ENCODE measurements around the gene NAA40.
A peak's percentile ranks its signal among the peaks of the same experiment; 100 is the strongest.

NAA40 gene

DNA sequence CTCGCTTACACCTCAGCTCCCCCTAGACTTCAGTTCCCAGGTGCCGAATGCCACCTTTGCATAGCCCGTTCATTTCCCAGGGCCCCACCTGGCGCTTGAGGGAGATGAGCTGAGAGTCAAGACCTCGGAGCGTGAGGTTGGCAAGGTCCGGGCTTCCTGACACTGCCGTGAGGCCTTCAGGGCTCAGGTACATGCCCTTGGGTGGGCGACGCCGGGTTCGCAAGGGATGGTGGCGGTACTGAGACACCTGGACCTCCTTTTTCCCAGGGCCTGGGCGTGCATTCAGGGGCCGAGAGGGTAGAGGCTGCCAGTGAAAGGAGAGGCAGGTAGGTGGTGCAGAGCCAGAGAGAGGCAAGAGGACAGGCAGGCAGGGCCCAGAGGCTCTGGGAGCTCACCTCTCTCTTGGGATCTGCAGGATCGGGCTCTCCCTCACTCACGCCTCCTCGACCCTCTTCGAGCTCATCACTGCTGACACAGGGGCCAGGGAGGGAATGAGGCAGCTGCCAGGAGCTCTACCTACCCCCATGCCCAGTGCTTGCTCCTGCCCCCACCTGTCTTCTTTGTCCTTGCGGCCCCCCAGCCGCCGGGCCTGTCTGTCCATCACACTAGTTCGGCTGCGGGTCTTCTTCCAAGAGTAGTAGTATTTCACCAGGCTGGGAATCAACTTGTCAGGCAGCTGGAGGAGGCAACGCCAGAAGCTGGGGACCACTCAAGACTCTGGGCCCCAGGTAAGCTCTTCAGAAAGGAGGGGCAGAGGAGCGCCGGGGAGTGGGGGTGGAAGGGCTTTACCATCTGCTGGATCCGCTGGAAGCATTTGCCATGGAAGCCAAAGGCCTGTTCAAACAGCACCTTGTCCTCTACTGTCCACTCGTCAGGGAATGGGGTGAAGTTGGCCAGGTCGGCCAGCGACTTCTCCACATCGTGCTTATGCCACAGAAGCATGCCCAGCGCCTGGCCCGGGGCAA, 24.7 kb upstream of the NAA40 start:
- no peak for DNase-seq

DNA sequence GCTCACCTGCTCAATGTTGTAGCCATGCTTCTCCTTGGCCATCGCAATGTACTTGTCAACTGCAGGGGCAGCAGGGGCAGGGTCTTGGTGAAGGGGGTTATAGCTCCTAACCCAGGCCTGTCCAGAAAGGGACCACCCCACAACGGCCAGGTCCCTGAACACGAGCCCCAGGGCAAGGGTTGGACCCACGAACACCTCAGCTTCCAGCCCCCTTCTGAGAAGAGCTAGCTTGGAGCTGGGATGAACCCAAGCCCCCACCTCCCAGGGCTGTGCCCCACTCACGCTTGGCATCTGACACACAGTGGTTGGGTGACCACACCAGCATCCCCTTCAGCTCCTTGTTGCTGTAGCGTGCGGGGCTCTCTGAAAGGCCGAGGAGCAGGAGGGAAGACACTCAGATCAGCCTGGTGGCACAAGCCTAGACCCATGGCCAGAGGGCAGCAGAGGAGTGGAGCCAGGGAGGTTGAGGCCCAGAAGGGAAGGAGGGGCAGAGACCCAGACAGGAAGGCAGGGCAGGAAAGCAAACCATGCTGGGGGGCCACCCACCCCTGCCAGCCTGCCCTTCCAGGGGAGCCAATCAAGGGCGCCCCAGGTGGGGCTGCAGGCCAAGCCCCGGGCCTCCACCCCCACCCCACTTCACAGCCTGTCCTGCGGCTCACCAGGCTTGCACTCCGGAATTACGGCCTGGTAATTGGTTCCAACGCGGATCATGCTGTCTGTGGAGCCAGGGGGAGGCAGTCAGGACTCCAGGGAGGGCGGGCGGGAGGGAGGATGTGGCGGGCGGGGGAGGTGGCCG, 23.7 kb upstream of the NAA40 start:
- DNase-seq, result no peak

DNA sequence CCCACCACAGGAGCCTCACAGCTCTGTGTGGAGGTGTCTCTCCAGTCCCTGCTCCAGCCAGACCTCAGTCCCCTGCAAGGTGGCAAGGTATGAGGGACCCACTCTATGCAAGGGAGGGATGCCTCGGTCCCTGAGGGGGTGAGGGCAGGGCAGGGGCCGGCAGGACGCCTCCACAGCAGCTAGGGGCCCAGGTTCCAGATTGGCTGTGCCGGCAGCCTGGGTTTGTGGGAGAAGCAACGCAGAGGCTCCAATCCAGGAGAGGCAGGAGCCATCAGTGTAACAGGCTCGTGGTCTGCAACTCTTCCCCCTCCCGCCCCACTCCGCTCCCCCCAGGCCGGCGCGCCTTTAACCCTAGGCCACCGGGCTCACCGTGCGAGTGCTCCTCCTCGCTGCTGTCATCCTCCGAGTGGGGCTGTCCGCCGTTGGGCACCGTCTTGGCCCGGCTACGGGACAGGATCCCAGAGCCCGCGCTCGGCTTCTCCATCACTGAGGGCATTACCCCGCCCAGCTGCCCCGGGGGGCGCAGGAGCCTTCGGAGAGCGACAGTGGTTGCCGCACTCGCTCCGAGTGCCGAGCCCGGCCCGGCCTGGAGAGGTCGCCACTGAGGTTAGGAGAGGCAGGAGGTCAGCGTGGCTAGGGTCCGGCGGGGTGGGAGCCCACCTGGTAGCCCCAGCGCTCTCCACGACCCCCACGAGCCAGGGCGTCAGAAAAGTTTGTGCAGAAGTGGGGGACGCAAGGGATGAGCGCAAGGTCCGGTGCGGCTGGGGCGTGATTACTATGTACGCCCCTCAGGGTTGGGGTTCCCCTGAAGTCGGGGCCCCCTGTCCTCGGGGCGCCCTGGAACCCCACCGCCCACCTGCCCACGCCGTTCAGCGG, 22.6 kb upstream of the NAA40 start:
- DNase-seq, result no peak

DNA sequence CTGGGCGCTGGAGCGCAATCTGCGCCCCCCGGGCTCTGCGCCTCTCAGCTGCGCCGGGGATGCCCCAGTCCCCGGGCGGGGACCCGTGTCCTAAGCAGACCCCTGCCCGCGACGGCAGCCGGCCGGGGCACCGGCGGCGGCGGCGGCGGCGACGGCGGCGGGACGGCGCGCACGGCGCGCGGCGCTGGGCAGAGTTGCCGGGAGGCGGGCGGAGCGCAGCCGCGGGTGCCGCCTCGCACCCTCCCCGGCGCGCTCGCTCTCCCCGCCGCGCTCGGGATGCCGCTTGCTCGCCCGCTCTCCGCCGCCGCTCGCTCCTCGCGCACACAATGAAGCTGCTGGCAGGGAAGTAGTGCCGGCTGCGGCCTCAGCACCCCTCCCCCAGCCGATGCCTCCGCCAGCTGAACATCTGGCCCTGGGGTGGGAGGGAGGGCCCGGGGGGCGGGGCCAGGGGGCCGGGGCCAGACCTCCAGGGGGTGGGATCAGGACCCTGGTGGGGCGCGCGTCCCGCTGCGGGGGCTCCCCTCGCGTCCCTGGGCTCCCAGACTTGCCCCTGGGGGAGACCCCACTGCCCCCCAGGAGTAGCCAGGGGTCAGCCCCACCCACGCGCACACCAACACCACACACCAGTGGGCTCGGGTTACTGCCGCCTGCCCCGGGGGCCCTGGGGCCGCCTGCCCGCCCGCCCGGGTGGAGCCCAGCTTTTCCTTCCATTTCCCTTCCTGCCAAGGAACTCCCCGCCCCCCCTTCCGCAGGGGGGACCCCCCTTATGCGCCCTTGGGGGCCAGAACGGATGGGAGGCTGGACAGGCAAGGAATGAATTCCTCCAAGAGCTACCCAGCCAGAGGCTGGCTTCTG, 21.7 kb upstream of the NAA40 start, which contains the start of gene RCOR2:
Gene RCOR2, minus strand, starts transcription at position 328 of the 855 bp plus-strand sequence. CDS start 708 bp downstream, outside the sequence.
- DNase-seq, result peak; percentile 33 to 59

DNA sequence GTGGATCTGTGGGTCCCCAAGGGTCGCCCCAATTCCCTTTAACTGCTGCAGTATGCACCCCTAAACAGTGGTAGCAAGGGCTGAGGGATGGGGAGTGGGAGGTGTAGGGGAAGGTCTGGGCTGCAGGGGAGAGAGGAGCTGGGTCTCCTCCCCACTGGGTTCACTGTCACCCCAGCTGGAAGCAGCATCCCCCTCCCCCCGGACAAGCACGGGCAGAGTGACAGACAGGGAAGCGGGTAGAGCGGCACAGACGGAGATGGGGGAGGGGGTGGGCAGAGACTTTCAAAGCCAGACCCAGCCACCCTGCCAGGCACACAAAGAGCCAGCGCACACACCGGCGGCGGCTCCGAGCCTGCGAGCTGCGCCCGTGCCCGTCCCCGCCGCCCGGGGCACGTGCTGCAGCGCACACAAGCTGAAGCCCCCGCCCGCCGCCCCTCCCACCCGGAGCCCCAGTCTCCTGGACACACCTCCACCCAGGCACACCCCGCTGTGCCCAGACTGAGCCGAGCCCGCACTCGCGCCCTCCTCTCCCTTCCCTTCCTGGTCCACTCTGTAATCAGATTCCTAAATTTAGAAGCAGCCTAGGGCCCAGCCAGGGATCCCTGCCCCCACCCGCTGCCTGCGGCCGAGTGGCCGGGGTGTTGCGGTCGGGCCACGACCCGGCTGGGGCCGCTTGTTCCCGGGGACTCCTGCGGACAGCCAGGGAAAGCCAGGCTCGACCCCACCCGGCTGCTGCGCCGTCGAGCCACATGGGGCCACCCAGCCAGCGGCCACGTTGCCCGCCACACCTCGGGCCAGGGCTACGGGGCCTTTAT, 20.9 kb upstream of the NAA40 start:
- DNase-seq, result no peak

DNA sequence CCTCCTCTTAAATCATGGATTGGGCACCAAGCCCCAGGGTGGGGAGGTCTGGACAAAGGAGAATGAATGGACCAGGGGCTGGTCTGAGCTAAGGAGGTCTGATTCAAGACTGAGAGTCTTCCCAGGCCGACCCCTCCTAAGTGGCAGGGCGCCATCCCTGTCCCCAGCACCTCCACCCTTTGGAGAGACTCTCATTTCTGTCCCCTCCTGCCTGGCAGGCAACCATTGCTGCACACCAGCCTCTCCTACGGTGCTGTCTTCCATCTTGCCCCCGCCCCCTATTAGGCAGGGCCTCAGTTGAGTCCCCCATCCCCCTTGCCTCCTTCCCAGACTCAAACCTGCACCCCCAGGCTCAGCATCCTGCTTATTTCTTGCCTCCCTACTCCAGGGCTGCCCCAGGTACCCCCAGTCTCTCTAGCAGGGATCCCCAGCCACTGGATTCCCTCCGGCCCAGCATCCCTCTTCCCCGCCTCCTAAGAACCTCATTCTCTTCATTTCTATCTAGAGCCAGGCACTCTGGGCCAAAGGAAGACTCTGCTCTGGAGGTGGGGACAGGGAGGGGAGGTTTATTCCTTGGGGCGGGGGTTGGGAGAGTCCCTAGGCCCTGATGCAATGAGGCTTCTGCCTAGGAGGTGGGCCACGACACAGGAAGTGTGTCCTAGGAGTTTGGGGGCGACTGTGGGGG, 20.2 kb upstream of the NAA40 start:
- no peak for DNase-seq

DNA sequence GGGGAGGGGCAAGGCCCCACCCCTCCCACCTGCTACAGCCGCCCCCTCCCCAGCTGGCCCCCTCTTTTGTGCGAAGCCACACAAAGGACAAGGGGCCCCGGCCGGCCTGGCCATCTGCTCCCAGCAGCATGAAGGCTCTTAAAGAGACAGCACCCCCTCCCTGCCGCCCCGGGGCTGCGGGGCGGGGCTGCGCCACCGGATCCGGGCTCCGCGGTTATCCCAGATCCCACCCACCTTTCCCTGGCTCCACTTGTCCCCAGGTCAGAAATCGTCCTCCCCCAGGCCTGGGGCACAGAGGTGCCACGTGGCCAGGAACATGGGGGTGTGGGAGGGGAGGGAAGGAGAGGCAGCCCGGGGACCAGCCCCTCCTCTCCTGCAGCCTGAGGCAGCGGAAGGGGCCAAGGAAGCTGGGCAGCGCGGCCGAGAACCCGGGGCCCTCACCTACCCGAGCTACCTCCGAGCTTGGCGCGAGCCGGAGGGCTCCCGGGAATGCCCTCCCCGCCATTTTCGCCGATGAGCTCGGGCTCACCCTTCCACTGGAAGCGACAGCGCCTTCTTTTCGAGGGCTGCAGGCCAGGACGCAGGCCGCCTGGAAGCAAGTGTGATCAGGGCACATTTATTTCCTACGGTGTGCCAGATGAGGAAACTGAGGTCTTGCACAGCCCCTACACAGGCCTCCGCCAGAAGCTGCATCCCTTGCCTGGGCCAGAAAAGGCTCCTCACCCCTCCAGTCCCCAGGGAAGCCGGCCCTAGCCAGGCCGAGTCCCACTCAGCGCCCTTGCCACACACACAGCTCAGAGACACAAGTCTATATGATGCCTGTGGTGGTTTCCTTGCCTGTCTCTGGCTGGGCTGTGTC, 19.3 kb upstream of the NAA40 start:
- DNase-seq, result no peak

DNA sequence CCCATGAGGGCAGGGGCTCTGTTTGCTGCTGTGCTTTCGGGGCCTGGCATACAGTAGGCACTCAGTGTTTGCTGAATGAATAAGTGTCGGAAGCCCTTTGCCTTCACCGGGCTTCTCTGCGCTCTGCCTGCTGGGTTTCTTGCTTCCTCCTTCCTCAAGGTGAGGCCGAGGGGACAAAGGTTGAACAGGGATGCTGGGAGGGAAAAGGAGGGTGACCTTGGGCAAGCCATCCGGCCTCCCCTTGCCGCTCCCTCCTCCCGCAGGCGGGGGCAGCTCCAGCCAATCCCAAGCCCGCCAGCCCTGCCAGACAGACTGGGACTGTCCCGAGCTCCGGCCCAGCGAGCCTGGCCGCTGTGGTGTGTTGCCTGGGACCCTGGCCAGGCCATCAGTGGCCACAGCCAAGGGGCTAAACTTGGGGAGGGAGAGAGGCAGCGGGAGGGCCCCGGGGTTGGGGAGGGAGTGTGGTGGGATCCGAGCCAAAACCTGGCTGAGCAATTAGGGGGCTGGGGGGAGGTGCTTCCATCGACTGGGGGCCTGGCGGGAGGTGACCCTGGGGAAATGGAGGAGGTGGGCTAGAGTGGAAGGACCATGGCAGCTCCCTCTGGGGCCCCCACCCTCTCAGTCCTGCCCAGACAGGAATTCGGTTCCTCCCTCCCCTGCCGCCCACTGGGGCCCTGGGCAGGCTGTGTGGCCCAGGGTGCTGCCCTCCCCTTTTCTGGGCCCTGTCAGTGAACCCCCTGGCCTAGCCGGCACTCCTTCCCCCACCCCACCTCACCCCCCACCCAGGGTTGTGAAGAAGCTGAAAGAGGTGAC, 18.5 kb upstream of the NAA40 start:
- DNase-seq, result no peak

DNA sequence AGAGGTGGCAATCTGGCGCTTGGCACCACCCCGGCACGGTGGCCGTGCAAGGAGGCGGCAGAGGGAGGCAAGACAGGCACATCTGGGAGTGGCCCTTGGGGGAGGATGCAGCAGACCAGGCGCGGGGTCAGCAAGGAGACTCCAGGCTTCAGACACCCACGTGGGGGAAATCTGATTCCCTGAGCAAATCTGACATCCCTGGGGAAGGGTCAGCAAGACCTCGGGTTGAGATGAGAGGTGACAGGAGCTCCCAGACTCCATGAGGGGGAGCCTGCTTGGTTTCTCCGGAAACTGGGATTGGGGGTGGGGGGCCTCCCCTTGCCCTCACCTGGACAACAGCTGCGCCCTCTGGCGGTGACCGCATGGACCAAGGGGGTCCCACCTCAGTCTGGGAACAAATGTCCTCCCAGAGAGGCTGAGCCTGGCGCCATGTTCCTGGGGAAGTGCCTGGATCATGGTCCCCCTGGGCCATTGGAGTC, 17.8 kb upstream of the NAA40 start:
- DNase-seq, result no peak

DNA sequence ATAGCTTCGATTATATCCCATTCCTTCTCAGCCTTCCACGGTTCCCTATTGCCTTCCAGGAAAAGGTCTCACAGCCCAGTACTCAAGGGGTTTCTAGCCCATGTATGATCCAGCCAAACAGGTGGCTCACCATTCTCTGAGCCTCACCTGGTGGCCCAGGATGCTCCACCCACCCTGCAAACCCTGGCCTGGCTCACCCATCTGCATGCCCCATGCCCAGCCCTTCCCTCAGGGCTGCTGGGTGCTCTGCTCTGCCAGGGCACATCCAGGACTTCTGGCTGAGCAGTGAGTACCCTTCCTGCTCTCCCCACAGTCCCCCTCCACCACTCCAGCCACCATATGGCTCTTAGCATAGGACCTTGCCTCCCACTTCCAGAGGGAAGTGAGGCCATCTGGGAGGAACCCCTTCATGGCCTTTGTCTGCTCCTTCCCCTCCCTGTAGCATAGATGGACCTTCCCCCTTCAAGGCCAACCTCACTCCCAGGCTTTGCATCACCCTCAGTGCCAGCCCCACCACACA, 16.1 kb upstream of the NAA40 start:
- DNase-seq, result peak in 1 of 2 donors; percentile 15

DNA sequence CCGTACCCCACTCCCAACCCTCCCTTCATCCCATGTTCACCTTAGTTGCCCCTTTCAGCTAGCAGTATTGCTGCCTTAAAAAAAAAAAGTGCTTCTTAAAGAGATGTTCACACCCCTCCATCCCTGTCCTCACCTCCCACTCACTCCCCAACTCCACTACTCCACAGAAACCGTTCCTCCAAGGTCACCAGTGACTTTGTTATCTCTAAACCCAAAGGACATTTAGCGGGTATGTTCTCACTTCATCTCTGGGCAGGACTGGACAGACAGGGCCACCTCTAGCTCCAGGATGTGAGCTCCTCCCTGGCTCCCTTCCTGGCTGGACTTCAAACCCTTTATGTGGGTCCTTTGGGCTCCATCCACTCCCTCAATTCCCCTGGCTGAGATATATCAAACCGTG, 15.5 kb upstream of the NAA40 start:
- no peak for DNase-seq

DNA sequence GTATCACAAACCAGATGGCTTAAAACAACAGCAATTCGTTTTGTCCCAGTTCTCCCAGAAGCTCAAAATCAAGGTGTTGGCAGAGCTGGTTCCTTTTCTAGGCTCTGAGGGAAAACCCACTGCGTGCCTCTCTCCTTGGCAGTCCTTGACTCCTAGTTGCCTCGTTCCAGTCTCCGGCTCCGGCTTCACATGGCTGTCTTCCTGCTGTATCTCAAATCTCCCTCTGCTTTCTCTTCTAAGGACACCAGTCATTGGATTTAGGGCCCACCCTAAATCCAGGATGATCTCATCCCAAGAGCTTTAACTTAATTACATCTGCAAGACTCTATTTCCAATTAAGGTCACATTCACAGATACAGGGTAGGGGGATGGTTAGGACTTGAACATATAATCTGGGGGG, 9.2 kb upstream of the NAA40 start:
- no peak for DNase-seq

DNA sequence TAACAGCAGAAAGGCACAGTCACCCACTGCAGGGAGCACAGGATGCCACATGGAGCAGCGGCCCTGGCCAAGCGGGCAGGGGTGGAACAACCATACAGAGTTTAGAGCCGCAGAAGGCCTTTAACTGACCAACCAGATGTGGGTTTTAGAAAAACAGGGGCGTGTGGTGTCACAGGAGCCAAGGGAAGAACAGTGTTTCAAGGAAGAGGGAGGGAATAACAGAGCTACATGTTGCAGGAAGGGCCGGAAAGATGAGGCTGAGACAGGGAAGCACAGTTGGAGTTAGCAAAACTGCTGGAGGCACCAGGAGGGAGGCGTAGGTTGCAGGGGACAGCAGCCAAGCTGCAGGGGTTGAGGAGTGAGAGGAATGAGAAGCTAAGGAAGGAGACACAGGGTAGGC, 7.8 kb upstream of the NAA40 start:
- DNase-seq, result no peak

DNA sequence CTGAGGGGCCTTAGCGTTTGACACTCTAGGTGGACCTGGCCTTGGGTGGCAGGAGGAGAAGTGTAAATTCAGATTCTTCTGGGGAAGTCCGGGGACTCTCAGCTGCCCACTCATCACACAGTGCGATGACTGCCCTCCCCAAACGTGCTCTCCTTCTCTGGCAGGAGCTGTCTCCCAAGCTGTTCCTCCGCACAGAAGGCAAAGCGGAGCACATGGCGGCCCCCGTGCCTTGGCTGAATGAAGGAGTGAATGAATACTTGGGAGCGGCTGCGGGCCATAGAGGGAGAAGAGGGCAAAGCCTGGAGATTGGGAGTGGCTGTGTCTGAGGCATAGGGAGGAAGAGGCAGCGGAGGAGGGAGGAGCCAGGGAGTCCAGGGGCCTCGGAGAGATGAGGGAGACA, 6.9 kb upstream of the NAA40 start:
- DNase-seq, result no peak

DNA sequence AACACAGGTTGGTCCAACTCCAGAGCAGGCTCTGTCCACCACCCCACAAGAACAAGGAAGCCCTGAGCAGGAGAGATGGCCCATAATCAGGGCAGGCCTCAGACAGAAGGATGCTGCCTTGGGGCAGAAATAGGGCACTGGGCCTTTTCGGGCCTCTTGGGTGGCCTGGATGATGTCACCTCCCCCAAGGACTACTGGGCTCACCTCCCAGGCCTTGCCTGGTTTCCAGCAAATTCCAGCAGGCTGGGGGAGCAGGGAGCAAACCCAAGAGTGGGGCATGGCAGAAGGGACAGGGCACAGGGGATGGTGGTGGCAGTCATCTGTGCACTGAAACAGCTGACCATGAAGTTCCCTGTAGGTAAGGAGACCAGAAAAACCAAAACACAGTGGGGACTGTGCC, 5.3 kb upstream of the NAA40 start:
- no peak for DNase-seq

DNA sequence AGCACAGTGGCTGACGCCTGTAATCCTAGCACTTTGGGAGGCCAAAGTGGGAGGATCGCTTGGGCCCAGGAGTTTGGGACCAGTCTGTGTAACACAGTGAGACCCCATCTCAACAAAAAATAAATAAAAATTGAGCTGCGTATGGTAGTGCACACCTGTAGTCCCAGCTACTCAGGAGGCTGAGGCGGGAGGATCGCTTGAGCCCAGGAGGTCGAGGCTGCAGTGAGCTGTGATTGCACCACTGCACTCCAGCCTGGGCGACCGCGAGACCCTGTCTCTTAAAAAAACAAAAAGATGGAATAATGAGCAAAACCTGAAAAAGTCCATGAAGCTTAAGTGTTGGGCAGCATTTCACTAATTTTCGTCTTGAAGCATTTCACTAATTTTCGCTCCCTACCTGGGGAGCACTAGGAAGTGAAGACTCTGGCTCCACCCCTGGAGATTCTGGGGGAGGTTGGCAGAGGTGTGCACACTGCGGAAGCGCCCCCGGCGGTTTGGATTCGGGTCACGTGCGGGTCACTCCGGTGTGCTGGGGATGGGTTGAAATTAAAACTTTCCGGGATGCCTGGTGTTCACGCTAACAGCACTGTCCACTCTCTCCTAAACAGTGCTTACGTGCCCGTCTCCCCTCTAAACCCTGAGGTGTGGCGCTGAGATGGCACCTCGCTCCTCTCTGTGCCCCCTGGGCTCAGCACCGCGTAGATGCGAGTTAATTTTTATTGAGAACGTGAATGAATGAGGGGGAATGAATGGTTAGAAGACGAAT, 906 bp upstream of the NAA40 start:
- DNase-seq, result no peak

DNA sequence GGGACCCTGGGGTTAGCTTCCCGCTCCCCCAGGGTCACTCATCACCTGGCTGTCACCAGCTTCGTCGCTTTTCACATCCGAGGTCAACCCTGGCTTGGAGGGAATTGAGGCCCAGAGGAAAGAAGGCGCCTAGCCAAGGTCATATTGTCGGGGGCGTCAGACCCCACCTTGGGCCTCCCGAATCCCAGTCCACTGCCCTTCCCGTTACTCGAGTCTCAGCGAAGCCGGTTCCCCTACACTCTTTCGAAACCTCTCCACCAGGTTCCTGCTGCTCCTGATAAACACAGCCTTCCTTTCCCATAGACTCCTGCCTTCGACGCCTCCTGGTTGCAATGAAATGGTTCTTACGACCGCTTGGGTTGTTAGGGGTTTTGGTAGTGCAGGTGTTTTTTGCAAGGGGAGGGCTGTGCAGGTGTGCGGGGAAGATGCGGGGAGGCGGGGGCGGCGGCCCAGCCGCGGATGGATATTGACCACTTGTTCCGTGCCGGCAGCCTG, 642 bp downstream of the NAA40 start:
- DNase-seq, result peak in 1 of 2 donors; percentile 15
